Measurements from ENCODE around the gene HTRA2. TPM values are rescaled to one million over a fixed set of nuclear protein-coding genes. Genes with fewer than 3 reads are reported as not detected.

The HTRA2 gene
- total RNA-seq, 4 donors from 2014 or later = 25.0 to 37.6 (median 29.1) TPM

DNA sequence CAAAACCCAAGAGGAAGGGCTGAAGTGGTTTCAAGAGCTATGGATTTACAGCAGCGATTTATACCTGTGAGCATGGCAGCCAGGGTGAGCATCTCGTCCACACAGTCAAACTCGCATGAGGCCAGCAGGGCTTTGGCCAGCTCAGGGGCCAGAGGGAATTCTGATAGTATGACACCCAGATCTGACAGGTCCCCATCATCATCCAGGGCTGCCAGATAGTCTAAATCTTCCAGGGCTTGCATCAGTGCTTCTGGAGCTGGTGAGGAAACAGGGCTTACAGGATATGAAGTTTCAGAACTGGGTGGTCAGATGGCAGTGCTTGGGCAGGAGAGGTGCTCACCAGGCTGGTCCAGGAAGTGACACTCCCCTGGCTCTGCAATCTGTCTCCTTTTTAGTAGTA lies 7.2 kb upstream of the HTRA2 start:
- peaks cover 40% of the 10 kb centered on the region for H3K27me3 ChIP-seq
- H3K9me3 ChIP-seq = no peaks in the 10 kb centered on the region
- H3K4me3 ChIP-seq = no peak overlapping the region
- H3K36me3 ChIP-seq = peaks cover 0 to 22% of the 10 kb centered on the region in 2 donors
- peaks cover 0 to 5% (median 0%) of the 10 kb centered on the region in 3 donors for H3K4me1 ChIP-seq
- H3K27ac ChIP-seq = no peak overlapping the region
- no peak for ATAC-seq
- WGBS, 2 donors (ENCODE audit: low coverage in 1 of 2) = 72% methylated on average over 3 of the region's 3 CpGs; no CpG with 5 or more reads in 1 of the 2 donors
- no peak for TF ChIP-seq POLR2AphosphoS5 (IDR thresholded peaks at IDR 0.05)
- TF ChIP-seq, protein P1, sequence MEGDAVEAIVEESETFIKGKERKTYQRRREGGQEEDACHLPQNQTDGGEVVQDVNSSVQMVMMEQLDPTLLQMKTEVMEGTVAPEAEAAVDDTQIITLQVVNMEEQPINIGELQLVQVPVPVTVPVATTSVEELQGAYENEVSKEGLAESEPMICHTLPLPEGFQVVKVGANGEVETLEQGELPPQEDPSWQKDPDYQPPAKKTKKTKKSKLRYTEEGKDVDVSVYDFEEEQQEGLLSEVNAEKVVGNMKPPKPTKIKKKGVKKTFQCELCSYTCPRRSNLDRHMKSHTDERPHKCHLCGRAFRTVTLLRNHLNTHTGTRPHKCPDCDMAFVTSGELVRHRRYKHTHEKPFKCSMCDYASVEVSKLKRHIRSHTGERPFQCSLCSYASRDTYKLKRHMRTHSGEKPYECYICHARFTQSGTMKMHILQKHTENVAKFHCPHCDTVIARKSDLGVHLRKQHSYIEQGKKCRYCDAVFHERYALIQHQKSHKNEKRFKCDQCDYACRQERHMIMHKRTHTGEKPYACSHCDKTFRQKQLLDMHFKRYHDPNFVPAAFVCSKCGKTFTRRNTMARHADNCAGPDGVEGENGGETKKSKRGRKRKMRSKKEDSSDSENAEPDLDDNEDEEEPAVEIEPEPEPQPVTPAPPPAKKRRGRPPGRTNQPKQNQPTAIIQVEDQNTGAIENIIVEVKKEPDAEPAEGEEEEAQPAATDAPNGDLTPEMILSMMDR (IDR thresholded peaks at IDR 0.05) = no peak
- no peak for TF ChIP-seq POLR2A (IDR thresholded peaks at IDR 0.05)
- no peak for TF ChIP-seq EP300 (IDR thresholded peaks at IDR 0.05)

DNA sequence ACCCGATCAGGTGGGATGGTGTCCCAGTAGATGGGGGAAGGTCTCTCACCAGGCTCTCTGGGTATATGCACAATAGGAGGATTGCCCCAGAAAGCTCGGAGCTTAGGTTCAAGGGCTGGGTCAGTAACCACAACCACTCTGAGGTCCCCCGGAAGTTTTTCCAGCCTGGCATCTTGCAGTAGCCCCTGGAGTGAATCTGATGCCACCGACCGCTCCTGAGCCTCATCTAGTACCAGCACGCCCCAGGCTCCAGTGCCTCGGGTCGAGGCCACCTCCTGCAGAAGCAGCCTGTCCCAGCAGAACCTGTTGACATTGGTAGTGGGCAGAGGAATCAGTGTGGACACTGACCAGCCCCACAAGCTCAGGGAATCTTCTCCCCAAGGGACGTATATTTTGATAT lies 5.7 kb upstream of the HTRA2 start:
- H3K36me3 ChIP-seq = peaks cover 0 to 31% of the 10 kb centered on the region in 2 donors
- no peak overlapping the region for H3K27ac ChIP-seq
- H3K4me3 ChIP-seq = no peak overlapping the region
- H3K27me3 ChIP-seq = peaks cover 25% of the 10 kb centered on the region
- peaks cover 2 to 19% (median 6%) of the 10 kb centered on the region in 3 donors for H3K4me1 ChIP-seq
- no peak for ATAC-seq
- H3K9me3 ChIP-seq = no peaks in the 10 kb centered on the region
- 74 to 85% methylated on average over 2 to 4 of the region's 9 CpGs for WGBS, 2 donors (ENCODE audit: low coverage in 1 of 2)
- TF ChIP-seq, protein P1 (IDR thresholded peaks at IDR 0.05) = no peak
- no peak for TF ChIP-seq POLR2A (IDR thresholded peaks at IDR 0.05)
- no peak for TF ChIP-seq EP300 (IDR thresholded peaks at IDR 0.05)
- TF ChIP-seq POLR2AphosphoS5 (IDR thresholded peaks at IDR 0.05) = no peak

GRCh38 chr2:74524955-74525716 lies 4.6 kb upstream of the HTRA2 start:
- Histone ChIP-seq H3K4me1 (peaks cover 2 to 20% (median 6%) of the 10 kb centered on the region in 3 donors), H3K27me3 (peaks cover 14% of the 10 kb centered on the region), H3K4me3 (no peak overlapping the region), H3K36me3 (peaks cover 0 to 31% of the 10 kb centered on the region in 2 donors), H3K27ac (no peak overlapping the region), H3K9me3 (no peaks in the 10 kb centered on the region)
- WGBS, 2 donors (ENCODE audit: low coverage in 1 of 2) = 96% methylated on average over 6 of the region's 10 CpGs; no CpG with 5 or more reads in 1 of the 2 donors
- TF ChIP-seq POLR2A (IDR thresholded peaks at IDR 0.05) (no peak), POLR2AphosphoS5 (IDR thresholded peaks at IDR 0.05) (no peak), EP300 (IDR thresholded peaks at IDR 0.05) (no peak)
- TF ChIP-seq, protein P1 (IDR thresholded peaks at IDR 0.05) = no peak
- ATAC-seq = no peak

DNA sequence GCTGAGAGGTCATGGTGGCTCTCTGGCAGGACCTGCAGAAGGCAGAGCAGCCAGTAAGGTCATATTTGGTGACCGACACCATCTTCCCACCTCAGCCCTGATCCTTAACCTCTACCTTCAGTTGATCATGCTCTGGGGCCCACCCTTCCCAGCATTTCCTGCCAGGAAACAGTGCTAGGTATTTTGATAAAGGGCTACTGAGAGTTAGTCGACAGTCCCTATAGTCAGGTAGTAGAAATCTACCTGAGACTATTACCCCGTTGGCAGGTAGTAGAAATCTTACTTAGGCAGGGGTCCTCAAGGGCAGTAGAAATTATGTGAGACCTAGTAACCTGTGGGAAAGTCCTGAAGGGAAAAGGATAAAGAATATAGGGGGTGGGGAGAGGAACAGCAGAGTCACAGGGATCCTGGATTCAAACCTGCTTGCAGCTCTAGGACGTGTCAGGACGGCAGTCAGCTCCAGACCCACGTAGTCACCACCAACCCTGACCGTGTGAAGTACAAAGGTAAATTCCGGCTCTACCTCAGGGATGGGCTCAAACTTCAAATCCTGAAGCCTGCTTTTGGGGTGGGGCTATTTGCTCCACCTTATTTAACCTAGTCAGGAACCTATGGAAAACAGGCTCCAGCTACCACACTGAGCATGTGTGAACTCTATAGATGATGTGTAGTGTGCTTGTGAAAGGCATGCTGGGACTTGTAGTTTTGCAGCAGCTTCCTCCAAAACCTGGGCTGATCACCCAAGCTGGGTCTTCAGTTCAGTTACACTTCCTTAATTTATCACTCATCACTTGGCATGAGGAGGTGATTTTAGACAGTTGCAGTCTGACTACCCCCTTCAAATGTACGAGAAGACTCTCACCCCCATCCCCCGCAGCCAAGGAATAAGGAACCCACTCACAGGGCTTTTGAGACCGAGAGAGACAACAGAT lies 3.8 kb upstream of the HTRA2 start, which contains the start of gene DQX1:
DQX1 (minus strand) TSS at position 515 of the 932 bp plus-strand sequence; CDS start at position 13, 502 bp downstream.
- no peak for ATAC-seq
- Histone ChIP-seq H3K27ac (no peak within 1 kb of the TSS), H3K4me1 (peaks cover 2 to 28% (median 10%) of the 10 kb centered on the region in 3 donors), H3K27me3 (peaks cover 5% of the 10 kb centered on the region), H3K36me3 (peaks cover 0 to 31% of the 10 kb centered on the region in 2 donors), H3K4me3 (no peak within 1 kb of the TSS), H3K9me3 (no peaks in the 10 kb centered on the region)
- no peak for TF ChIP-seq EP300 (IDR thresholded peaks at IDR 0.05)
- WGBS, 2 donors (ENCODE audit: low coverage in 1 of 2) = 92 to 94% methylated on average over 6 to 10 of the region's 11 CpGs

DNA sequence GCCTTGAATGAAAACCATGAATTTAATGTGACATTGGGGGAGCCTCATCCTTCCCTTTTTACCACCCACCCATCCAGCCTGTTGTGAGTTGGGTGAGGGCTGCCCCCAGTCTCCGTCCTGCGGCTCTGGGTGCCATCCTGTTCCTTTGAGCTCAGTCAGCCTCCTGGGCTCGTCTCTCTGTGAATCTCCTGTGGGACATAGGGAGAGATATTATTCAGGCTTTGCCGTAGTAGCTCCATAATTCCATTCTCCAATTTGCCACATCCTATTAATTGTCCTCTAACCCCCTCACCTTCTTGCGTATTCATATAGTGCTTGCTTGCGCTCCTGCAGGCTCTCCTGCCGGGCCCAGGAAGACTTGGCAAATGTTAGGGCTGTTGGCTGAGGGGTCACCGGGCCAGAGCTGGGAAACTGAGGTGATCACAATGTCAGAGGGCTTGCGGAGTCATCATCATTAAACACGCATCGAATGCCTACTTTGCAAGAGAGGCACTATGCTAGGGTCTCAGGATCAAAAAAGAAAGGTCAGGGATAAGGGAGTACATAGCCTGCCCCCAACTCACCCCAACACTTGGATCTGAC lies 3.0 kb upstream of the HTRA2 start:
- 83 to 96% methylated on average over 1 to 5 of the region's 11 CpGs for WGBS, 2 donors (ENCODE audit: low coverage in 1 of 2)

More for the DNA sequence above, 3.0 kb upstream of the HTRA2 start:
- TF ChIP-seq POLR2A (IDR thresholded peaks at IDR 0.05) (no peak), EP300 (IDR thresholded peaks at IDR 0.05) (no peak), POLR2AphosphoS5 (IDR thresholded peaks at IDR 0.05) (no peak)
- TF ChIP-seq, protein P1 (IDR thresholded peaks at IDR 0.05) = no peak
- Histone ChIP-seq H3K27ac (no peak overlapping the region), H3K4me3 (no peak overlapping the region), H3K36me3 (peaks cover 0 to 35% of the 10 kb centered on the region in 2 donors), H3K9me3 (no peaks in the 10 kb centered on the region), H3K27me3 (no peaks in the 10 kb centered on the region), H3K4me1 (peaks cover 2 to 36% (median 15%) of the 10 kb centered on the region in 3 donors)
- no peak for ATAC-seq
